NCI-H146 treated with DMSO at 0.1 percent for 48 hours (cell line): Measurements from ENCODE around the gene KCNMB2.
"Not testable (repeated sequence)": the region's sequence is repeated elsewhere in the genome, so short reads cannot be mapped to it uniquely, and the experiment has no call there.

Experiments
- DNase-seq: peaks from one replicate; lab custom pipeline; 2025; ENCODE audit not compliant: unreplicated experiment; lab: John Stamatoyannopoulos, UW

Gene KCNMB2

DNA sequence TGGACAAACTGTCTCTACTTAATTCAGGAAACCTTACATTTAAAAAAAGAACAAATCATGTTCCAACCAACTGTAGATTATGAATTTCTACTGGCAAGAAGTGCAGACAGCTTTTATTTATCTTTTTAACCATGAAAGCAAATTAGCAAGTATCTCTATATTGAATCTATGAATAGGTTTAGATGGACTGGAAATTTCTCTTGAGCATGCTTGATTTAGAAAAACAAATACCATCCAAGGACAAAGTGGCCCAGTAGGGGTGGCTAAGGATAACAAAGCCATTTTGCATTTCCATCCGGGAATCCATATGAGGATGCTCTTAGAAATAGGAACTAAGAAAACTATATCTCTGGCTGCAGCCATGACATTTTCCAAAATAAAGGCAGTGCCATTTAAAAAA is 150.6 kb downstream of the KCNMB2 start:
- peak; percentile 13 for DNase-seq

DNA sequence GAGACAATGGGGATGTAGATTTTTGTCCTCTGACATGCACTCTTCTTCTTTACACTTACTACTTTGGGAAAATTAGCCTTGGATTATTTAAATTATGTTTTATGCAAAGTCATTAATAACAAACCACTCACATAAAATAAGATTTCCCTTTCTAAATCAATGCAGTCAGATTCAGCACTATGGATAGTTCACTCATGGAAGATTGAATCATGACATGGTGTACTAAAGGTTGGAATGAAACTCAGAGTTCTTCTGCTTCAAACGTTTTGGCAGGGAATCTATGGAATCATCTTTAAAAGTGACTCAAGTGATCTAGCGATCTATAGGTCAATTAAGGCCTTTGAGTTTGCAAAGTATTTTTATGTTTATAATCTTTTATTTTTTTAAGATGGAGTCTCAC is 154.3 kb downstream of the KCNMB2 start:
- no peak for DNase-seq

DNA sequence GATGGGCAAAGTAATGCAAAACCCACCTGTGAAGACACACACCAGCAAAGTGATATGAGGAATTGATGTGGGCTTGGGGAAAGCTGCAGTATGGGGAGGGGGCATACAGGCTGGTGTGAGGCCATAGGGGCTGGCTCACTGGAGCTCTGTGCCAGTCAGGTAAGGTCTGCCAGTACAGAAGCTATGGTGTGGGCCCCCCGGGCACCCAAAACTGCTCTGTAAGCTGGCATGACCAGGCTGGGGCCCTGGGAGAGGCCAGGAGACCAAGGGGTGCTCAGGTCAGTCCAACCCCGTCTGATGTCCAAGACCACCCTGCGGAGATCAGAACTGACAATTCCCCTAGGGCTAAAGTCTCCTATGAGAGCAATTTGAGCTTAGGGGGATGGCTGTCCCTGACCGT is 163.1 kb downstream of the KCNMB2 start:
- no peak for DNase-seq

DNA sequence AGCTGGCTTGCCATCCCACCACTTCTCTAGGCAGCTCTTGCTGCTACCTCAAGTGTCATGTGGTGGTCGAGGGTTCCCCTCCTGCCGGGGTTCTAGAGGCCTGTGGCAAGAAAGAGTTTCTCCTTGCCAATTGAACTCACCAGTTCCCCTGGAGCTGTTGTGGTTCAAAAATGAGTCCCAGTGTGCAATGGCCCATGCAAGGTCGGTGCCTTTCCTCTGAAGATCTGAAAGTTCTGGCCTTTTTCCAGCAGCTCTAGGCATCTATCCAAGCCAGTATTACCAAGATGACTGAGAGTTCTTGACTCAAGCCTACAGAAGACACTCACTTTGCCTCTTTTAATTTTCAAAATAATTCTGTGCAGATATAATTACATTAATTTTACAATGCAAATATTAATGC is 163.6 kb downstream of the KCNMB2 start:
- DNase-seq = no peak

DNA sequence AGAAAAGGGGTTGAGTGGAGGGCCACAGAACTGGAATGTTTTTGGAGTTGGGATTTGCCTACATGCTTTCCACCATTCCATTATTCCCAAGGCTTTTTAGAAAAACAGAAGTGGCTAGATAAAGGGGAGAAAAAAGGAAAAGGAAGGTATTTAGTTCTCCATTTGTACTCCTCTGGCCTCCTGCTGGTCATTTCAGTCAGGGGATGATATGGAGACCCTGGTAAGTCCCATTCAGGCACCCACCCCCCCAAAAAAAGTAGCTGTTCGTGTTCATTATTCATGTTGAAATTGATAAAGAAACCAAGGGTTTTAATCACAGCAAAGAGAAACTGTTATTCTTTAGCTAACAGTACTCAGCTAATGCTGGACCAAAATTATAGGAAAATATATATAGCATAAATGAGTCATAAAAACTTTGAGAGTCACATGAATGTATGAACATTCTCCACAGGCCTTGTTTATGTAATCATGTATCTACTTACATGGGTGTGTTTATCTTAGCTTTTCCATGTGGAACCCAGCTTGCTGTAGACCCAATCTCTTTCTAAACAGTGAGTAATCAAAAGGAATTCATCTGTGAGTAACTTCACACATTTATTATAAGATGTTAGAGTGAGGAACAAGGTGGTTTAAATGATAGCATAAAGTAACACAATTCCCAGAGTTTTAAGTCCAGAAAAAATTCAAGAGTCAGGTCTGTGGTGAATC is 167.2 kb downstream of the KCNMB2 start:
- no peak for DNase-seq

DNA sequence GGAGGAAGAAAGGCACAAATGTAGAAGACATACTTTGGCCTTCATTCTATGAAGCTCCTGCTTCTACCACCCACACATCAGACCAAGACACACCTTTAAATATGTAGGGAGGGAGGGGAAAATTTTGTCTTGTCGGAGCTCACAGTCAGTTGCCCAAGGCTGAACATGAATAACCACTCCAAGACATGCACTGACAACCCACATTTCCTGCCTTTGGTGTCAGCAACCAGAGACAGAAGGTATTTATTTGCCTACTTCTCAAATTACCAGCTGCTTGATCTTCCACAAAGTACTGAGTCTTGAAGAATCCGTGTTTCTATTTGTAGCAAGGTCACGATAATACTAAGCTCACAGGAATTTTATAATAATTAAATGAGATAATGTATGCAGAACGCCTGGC is 169.7 kb downstream of the KCNMB2 start:
- no peak for DNase-seq

DNA sequence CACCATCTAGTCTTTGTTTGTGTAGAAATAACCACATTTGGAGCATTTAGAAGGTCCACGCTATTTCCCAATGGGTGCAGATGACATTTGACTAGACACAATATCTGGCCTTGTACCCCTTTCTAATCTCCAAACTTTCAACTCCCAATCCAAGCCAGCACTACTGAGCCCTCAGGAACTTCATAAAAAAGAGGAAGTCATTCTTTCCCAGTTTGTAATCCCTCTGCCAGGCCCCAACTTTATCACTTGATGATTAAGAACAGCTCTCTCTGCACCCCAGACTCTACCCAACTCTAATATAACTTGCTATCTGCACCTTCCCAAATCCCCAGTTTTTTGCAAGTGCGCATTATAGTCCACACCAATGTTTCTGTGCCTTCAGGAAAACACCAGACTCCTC is 170.2 kb downstream of the KCNMB2 start:
- no peak for DNase-seq

DNA sequence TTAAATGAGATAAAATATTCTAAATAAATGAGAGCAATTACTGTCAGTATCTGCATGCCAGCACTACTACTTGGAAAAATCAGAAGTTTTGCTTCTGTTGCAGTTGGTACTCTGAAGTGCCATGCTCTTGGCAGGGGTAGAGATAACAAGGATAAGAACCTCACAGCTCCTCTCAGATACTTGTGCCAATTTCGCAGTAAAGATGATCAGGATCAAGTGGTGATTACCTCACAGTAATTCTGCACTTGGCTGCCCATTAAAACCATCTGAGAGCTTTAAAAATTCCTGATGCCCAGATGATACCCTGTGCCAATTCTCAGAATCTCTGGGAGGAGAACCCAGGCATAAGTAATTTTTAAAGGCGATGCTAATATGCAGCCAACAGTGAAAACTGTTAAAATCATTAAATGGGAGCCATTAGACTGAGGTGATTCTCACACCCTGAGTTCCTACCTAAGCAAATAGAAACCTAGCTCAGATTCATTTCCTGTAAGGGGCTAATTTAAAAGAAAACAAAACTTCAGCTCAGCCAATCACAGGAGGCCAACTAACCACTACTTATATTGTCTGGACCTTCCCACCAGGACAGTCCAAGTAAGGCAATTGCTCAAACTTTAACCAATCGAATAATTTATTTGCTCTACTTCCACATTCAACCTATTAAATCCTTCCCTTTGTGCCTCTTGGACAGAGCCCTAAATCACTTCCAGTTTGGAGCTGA is 171.2 kb downstream of the KCNMB2 start:
- no peak for DNase-seq

DNA sequence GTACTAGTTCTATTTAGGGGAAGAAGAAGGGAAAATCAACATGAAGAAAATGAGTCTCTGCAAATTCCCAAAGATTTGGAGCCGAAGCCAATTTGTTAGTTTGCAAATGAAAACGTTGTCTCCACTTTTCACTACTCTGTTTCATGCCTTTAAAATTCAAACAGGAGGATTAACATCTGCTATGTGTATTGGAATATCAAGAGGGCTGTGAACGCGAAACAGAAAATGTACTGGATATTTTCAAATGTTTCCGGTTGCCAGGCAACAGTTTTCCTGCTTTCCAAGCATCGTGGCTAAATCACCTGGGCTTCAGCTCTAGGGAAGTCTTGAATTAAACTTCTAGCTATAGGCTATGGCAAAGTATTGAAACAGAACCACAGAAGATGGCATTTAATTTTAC is 172.8 kb downstream of the KCNMB2 start:
- no peak for DNase-seq

DNA sequence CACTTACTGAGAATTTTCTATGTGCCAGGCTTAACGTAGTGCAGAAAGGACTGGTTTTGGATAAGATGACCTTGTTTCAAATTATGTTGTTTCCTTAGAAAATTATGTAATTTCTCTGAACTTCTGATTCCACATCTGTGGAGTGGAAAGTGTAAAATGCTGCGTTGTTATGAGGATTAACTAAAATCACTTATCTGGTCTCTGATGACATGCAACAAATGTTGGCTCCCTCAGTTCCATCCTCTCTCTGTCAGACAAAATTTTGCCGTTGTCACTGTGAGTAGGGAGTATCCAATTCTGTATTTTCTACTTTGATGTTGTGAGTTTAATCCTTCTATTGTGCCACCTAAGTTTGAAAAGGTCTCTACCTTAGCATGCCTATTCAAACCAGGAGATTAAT is 175.5 kb downstream of the KCNMB2 start:
- no peak for DNase-seq

DNA sequence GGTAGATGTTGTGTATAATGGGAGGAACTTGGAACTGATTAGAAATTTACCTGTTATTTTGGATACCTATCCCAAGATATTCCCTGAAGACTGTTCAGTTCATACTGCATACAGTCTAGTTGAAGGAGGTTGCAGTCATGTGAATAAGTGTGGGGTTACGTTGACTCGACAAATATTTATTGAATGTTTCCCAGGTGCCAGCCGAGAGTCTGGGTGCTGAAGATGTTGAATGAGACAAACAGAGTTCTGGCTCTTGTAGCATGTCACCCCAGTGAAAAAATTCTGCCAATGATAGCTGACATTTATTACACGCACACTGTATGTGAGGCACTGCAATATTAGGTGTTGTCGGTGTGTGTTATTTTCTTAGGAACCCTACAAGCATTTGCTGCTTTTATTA is 176.0 kb downstream of the KCNMB2 start:
- no peak for DNase-seq

DNA sequence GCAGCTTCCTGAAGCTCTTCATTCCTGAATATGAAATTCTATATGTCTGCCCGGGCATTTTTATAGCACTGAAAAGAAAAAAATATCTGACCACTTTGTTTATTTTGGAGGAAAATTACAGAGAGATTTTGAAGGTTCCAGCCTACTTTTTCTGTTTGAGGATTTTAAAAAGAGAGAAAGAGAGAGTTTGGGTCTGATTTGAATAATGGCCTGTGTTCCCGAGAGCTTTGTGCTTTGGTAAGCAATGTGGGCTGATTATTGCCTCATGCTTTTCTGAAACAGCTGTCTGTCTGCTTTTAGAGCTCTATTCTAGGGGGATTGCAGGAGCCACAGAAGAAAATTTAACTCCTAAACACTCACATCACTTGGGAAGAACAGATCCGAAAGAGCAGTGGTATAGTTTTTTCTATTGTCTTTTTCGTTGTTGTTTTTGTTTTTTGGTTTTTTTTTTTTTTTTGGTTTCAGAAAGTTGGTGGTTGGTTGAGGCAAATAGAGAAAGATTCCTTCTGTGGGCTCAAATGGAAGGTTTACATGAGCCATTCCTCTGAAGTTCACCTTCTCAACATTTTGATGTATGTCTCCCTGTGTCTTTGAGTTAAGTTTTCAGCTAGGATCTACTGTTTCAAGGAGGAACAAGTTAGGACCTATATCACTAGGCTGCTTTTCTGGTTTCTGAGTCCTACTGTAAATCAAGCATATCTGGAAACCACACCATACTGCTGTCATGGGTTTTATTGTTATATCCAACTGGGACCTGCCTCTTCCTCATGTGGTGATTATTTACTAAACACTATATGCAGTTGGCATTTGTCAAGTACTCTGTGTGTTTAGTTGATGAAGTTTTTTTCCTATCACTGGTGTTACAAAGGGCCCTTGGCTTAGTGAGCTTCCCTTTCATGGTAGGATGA is 178.9 kb downstream of the KCNMB2 start:
- no peak for DNase-seq

DNA sequence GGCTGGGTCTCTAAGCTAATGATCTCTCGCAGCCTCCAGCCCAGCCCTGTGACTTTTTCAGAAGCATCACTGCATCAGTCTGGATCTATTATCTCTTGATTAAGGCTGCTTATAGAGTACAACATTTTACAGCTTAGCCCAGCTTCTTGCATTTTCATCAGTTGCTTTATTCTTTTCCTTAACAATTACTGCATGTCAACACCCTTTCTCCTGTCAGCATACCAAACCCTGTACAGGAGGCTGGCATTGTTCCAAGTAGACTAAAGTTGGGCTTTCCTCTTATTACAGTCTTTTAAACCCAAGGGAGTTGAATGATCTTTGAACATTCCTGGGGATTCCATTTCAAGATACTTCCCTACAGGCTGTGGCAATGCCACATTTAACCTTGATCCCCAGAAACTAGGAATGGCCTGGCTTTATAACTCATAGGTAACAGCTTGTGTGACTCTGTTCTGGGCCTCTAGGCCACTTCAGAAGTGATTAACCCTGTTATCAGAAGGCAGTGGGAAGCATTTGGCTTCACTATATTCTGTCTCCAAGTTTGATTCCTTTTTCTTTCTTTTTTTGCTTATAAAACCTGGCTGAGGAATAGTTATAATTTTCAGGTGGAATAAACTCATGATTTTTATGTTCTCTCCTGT is 182.9 kb downstream of the KCNMB2 start:
- DNase-seq = no peak

DNA sequence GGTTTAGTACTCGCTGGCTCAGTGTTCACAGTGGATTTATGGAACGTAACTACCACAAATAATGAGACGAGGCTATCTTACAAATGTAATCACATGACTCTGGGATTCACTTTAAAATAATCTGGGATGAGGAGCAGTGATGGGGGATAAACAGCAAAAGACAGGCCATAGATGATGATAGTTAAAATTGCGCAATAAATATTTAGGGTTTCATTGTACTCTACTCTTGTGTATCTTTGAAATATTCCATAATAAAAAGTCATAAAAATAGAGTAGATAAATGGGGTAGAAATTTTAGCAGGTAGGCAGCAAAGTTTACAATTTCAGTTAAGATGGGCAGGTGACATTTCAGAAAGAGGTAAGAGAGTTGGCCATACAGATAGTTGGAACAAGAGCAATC is 196.6 kb downstream of the KCNMB2 start:
- DNase-seq = no peak

DNA sequence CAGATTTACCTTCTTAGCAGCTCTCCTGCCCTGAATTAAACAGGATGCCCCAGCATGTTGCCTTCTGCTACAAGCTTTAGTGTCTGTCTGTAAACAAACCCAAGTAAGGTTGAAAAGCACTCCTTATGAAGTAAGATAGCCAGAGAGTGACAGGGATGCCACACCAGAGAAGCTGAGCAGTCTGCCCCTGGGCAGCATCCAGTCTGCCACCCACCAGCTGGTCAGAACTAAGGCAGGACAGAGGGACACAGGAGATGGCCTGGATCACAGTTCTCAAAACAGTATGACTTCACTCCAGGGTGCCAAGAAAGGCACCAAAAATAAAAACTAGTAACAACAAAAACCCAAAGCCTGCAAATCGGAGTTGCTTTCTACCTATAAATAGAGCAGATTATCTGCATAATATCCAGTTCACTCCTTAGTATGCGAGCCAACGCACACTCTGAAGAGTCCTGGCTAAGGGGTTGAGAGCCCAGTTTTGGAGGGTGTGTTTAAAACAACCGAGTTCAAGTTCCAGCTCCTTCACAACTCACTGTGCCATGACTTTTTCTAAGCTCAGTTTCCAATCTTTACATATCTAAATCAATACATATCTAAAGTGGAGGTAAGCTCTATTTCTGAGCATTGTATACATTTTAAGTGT is 198.9 kb downstream of the KCNMB2 start:
- no peak for DNase-seq

DNA sequence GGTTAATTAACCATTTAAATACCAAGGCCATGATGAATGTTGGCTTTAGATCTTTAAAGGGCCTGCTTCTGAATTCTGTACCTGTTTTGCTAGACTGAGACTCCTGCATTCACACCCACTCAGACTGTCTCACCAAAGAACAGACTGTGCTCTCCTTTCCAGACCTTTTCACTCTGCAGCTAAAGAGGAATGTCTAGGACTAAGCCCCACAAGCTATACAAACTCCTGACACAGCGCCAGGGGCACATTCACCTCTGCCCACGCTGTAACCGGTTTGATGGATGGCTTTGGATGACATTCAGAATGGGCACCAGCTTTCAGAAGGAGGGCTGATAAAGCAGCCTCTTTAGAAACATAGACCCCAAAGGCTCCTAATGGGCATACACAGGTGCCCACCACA is 200.1 kb downstream of the KCNMB2 start:
- DNase-seq = no peak

DNA sequence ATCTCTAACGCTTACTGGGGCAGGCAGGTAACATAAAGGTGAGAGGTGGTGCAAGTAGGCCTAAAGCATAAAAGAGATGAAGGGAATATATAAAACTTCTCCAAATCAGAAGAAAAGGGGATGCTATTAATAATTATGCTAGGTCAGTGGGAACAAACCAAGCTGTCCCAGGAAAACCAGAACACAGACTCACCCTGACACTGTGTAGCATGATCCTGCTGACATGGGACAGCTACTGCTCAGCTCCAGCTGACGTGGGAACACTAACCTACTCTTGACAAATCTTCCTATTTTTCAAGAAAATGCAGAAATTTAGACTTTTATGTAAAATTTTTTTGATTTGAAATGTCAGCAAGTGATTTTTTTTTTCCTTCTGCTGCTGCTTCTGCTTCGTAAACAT is 203.5 kb downstream of the KCNMB2 start:
- DNase-seq = no peak

DNA sequence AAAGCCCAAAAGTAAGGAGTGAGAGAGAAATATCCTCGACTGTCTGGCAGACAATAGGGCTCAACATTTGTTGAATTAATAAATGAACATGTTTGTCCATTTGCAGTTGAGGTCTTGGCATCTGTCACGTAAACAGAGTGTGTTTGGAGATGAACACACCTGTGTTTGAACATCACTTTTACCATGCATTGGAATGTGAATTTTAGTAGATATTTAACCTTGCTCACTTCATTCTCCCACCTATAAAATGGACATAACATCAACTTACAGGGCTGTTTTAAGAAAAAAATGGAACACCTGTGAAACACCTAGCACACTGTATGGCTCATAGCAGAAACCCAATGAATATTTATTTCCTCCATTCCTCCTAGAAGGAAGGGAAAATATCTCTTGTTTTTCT is 204.8 kb downstream of the KCNMB2 start:
- DNase-seq = no peak

DNA sequence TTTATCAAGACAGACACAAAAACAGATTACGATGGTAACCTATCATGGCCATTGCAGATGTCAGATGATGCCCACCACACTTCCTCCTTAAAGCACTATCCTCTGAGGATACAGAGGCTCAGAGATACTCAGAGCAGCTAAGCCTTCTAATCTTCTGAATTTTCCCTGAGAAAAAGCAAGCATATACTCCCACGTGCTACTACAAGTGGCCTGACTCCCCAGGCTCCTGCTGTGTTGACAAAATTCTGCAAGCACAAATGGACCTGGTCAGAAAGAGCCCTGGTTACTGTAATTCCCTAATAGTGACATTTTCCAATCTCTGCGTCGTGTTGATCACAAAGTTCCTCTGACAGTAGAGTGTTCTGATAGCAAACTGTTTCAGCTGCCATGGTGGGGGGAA is 207.1 kb downstream of the KCNMB2 start:
- no peak for DNase-seq

DNA sequence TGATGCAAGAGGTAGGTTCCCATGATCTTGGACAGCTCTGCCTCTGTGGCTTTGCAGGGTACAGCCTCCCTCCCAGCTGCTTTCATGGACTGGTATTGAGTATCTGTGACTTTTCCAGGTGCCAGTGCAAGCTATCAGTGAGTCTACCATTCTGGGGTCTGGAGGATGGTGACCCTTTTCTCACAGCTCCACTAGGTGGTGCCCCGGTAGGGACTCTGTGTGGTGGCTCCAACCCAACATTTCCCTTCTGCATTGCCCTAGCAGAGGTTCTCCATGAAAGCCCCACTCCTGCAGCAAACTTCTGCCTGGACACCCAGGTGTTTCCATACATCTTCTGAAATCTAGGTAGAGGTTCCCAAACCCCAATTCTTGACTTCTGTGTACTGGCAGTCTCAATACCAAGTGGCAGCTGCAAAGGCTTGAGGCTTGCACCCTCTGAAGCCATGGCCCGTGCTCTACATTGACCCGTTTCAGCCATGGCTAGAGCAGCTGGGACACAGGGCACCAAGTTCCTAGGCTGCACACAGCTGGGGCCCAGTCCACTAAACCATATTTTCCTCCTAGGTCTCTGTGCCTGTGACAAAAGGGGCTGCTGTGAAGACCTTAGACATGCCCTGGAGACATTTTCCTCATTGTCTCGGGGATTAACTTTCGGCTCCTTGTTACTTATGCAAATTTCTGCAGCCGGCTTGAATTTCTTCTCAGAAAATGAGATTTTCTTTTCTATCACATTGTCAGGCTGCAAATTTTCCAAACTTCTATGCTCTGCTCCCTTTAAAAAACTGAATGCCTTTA is 209.8 kb downstream of the KCNMB2 start:
- DNase-seq = not testable (repeated sequence)
